GM21515 (cell line): Measurements from ENCODE around the gene SETD5.
A peak's percentile ranks its signal among the peaks of the same experiment; 100 is the strongest.

ENCODE experiments used
- ATAC-seq: cut with Tn5 transposase; IDR thresholded peaks from one replicate; pipeline ENCODE4 v1.9.1; 2021; ENCODE audit not compliant: unreplicated experiment

Gene SETD5, protein sequence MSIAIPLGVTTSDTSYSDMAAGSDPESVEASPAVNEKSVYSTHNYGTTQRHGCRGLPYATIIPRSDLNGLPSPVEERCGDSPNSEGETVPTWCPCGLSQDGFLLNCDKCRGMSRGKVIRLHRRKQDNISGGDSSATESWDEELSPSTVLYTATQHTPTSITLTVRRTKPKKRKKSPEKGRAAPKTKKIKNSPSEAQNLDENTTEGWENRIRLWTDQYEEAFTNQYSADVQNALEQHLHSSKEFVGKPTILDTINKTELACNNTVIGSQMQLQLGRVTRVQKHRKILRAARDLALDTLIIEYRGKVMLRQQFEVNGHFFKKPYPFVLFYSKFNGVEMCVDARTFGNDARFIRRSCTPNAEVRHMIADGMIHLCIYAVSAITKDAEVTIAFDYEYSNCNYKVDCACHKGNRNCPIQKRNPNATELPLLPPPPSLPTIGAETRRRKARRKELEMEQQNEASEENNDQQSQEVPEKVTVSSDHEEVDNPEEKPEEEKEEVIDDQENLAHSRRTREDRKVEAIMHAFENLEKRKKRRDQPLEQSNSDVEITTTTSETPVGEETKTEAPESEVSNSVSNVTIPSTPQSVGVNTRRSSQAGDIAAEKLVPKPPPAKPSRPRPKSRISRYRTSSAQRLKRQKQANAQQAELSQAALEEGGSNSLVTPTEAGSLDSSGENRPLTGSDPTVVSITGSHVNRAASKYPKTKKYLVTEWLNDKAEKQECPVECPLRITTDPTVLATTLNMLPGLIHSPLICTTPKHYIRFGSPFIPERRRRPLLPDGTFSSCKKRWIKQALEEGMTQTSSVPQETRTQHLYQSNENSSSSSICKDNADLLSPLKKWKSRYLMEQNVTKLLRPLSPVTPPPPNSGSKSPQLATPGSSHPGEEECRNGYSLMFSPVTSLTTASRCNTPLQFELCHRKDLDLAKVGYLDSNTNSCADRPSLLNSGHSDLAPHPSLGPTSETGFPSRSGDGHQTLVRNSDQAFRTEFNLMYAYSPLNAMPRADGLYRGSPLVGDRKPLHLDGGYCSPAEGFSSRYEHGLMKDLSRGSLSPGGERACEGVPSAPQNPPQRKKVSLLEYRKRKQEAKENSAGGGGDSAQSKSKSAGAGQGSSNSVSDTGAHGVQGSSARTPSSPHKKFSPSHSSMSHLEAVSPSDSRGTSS (N-terminal part only)

DNA sequence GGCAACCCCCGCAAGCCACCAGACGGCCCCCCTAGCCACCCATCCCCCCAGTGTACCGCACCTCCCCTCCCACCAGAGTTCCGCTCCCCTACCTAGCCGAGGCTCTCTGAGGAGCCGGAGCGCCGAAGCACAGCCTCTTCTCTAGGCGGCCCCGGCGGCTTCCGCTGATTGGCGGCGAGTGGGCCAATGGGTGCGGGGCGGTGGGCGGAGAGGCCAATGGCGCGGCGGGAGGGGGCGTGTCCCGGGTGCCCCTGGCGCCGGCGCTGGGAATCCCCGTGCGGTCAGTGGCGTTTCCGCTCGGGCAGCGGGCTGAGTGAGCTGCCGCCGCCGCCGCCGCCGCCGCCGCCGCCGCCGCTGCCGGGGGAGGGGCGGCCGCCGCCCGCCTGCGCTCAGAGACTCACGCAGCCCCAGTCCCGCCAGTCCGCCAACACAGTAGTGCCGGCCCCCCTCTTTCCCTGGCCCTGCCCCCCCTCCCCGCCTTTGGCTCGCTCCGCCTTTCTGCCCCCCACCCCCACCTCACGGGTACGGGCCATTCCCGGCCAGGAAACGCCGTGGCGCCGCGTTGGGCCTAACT, at the start of gene SETD5:
SETD5 (plus strand) TSS at position 284 of the 574 bp plus-strand sequence. CDS start 31,324 bp downstream, outside the sequence.
- peak; percentile 50 for ATAC-seq

DNA sequence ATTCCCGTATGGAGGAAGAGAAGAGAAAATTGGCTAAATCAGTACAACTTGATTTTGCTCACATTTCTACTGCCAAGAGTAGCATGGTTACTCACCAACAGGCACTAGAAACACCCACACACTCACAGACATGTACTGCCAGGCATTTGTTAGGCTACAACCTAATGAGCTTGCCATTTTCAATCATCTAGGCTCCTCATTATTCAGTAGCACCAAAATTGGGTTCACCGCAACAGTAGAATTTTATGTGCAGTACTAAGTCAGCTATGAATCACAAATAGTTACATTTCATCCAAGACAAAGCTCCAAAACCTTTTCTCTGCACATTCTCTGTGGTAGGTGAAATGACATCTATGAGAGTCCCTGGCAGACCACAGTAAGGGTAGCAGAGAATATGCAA, 49.5 kb upstream of the SETD5 start:
- no peak for ATAC-seq

DNA sequence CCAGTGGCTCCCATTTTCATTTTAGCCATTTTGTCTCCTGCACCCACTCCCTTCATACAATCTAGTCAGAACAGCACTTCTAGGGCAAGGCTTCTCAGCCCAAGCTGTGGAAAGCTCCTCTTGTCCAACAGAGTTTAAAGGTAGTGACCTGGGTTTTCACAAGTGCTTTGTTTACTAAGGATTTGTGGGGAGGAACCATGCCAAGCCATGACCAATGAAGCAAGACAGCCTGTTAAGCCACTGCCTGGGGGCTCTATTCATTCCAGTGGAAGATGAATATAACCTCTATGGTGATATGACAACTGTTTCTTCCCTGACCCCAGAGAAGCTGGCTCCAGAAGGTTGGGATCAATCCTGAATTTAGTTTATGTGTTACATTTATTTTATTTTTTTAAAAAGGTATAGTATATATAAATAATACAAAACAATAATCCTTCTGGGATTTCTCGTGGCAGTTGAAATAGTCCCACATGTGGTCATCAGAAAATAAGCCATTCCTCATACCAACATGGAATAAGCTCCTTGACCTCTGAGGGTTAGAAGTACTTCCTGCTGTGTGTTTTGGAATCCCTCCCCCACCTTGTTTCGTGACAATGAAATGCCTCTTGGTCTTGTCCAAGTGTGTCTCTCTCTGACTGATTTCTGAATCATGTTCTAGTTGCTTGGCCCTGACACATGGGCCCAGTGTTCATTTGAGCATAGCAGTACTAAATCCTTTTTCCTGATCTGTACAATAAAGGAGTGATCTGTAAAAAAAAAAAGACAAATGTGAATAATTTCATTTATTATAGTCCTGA, 47.9 kb upstream of the SETD5 start:
- ATAC-seq = no peak

DNA sequence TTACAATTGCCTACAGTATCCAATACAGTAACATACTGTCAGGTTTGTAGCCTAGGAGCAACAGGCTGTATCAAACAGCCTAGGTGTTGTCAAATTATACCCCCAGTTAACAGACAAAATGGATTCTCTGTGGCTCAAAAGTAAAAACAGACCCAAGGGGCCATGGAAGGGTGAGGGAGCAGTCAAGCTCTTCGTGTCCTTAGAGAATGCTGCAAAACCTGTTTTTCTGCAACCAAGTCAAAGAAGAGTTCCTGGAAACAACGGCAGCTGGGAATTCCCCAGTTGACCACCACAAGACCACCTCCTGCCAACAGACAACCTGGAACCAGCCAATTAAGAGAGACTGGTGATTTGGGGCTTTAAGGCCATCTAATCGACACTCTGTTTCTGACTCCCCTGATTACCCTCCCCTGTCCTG, 45.7 kb upstream of the SETD5 start:
- ATAC-seq = no peak

DNA sequence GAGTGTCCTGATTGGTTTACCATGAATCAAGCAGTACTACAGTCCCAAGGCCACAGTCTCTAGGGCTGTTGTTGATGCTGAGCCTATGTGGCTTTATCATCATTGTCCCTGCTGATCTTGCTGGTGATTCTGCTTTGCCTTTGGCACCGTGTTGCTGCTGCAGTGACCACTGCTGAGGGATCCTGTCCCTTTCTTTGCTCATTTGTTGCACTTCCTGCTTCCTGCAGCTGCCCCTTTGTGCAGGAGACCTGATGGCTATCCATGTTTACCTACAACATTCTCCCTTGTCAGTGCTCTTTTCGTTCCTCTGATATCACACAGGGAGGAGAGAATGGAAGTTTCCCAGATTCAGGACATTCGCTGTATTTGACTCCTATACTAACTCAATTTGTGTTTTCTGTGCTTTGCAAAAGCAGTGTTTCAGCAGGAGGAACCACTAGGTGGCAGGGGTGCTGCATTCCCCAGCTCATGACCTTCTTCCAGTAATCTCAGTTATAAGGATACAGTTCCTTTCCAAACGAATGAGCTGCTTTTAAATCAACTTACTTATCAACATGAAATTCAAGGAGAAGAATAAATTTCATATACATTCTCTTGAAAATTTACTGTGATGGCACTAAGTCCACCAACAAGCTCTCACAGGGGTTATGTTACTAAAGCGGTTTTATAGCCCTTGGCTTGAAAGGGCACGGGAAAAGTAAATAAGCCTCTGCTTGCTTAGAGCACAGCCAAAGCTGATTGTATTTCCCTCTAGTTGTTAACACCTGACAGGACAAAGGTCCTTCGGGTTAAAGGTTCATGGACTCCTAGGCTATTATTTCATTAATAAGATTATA, 44.3 kb upstream of the SETD5 start:
- ATAC-seq = peak; percentile 53

DNA sequence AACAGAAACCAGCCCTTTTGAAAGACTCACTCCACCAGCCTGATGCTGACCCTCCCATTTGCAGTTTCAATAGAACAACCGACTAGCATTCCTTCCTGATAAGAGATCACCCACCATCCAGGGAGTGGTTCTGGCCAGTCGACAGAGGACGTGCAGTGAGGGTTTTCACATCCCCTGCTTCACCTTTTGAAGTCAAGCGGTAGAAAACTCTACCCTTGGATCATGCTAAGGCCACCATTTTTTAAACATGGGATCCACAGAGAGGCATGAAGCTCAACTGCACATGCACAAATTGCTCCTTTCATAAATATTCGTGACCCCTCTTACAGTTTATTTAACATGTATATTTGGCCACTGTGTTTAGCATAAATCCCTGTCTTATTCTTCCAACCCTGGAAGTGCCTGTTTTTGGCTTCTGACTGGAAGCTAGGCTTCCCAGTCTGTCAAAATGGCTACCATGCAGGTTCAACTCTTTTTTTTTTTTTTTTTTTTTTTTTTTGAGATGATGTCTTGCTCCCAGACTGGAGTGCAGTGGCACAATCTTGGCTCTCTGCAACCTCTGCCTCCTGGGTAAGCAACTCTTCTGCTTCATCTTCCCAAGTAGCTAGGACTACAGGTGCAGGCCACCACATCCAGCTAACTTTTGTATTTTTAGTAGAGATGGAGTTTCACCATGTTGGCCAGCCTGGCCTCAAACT, 35.6 kb upstream of the SETD5 start:
- ATAC-seq = no peak

DNA sequence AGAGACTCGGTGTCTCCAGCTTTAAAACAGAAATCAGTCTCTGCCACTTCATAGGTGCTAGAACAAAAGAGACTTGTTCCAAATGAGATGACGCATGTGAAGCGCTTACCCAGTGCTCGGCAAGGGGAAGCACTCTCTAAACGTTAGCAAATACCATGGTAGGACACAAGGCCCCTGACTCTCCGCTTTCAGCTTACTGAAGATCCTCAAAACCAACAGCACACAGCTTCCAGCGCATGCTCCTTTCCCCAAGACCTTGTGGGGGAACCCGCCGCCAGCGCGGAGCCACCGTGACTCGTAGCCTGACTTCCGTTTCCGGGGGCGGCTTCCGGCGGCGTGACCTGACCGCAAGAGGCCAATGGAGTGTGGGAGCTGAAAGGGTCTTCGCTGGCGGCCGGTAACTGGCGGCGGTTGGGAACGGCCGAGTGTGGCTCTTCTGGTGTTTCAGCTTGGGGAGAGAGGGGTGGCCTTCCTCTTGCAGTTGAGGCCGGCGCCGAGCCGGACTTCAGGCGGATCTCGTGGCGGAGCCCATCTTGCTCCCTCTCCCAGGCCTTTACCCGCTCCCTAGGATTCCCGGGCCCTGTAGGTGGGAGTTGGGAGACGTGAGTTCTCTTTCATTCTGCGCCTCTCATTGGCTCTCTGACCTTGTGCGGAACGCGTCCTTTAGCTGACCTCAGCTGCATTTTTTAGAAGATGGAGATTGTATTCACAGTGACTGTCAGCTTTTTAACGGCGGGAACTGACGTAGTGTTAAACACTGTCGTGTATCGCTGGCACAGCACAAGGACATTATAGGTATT, 34.5 kb upstream of the SETD5 start, which contains the start of gene THUMPD3:
THUMPD3 (plus strand) TSS at position 324 of the 800 bp plus-strand sequence. CDS start 2,015 bp downstream, outside the sequence.
- ATAC-seq = peak; percentile 96

DNA sequence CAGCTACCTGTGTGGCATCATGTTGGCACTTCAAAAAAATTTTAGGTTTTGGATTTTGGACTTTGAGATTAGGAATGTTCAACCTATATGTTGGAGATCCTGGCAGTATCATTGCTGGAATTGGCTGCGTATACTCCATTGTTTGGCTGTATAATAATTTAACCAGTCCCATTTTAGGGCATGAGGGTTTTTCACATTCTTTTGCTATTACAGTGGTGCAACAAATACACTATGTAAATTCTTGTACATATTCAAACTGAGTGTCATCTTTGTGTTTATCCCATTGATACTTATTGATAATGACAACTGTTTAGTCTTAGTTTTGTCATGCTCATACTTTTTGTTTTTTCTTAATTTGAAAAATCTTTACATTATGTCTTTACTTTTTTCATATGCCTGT, 27.9 kb upstream of the SETD5 start:
- ATAC-seq = no peak

DNA sequence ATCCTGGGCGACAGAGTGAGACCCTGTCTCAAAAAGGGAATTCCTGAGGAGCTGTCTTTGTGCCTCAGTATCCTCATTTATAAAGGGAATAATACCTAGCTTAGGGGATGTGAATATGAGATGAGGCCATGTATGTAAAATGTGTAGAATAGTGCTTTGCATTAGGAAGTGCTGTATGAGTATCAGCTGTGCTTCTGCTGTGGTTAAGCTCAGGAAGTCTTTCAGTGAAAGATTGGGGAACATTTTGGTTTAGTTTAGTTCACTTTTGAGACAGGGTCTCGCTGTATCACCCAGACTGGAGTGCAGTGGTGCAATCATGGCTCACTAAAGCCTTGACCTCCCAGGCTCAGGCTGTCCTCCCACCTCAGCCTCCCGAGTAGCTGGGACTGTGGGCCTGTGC, 23.9 kb upstream of the SETD5 start:
- ATAC-seq = no peak

DNA sequence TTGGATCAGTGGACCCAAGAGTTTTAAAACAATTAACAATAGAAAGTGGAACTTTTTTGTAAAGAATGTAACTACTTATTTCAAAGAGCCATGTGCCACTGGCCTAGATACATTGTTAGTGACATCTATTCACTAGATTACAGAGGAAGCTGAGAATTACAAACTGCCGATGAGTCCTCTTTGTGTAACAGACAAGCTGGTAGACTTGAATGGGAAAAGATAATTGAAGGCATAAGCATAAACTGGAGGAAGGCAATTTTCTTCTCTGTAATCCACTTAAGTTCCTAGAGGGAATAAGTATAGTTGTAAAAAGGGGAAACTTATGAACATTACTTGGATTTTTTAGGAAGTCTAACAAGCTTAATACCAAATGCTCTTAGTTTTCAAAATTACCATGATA, 19.4 kb upstream of the SETD5 start:
- no peak for ATAC-seq

DNA sequence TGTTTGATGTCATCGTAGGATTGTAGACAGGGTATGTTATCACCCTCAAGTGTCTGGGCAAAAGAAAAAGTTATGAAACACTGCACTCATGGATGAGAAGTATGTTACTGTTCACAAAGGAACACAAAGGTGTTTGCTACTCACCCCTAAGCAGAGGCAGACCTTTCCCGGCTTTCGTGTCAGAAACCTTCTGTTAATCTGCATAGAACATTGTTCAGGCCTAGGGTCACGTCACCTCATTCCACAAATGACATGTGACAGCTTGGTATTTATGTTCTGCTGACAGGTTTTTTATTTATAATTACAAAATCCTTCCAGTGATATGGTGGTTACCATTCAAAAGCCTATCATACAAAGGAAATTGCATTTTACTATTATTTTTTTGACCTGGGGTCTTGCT, 18.1 kb upstream of the SETD5 start:
- ATAC-seq = no peak

DNA sequence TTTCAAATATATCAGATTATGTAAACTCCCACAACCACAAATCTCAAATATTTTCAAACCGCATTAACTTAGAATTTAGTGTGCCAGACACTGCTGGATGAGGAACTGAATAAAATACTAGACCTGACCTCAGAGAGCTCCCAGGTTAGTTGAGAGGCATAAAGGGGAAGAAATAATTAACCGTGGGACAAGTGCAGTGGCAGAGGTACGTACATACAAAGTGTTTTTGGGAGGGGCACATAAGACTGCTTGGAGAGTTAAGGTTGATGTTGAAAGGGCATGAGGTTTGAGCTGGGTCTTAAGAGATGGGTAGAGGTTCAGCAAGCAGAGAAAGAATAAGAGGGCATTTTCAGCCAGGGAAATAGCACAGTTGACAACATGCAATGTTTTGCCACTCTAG, 17.4 kb upstream of the SETD5 start:
- no peak for ATAC-seq

DNA sequence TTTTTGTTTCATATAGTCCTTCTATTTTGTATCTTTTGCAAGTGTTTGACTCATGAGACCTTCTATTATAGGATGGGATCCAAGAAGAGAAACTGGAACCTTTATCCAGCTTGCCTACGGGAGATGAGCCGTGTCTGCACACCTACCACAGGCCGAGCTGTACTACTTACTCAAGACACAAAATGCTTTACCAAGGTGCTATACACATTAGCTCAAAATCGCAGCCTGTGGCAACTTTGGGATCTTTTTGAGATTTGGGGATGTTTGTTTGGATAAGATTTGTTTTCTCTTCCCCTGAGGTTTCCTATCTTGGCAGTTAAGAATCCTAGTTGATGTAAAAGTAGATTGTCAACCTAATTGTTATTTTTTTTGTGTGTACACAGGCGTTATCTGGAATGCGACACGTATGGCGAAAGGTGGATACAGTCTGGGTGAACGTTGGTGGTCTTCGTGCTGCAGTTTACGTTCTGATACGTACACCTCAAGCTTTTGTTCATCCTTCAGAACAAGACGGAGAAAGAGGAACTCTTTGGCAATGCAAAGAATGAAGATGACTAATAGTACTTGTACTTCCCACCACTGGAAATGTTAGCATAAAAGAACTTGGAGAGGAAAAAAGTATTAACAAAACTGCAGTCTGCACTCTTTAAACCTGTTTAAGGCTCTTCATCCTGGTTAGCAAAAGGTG, 13.1 kb upstream of the SETD5 start:
- ATAC-seq = no peak

DNA sequence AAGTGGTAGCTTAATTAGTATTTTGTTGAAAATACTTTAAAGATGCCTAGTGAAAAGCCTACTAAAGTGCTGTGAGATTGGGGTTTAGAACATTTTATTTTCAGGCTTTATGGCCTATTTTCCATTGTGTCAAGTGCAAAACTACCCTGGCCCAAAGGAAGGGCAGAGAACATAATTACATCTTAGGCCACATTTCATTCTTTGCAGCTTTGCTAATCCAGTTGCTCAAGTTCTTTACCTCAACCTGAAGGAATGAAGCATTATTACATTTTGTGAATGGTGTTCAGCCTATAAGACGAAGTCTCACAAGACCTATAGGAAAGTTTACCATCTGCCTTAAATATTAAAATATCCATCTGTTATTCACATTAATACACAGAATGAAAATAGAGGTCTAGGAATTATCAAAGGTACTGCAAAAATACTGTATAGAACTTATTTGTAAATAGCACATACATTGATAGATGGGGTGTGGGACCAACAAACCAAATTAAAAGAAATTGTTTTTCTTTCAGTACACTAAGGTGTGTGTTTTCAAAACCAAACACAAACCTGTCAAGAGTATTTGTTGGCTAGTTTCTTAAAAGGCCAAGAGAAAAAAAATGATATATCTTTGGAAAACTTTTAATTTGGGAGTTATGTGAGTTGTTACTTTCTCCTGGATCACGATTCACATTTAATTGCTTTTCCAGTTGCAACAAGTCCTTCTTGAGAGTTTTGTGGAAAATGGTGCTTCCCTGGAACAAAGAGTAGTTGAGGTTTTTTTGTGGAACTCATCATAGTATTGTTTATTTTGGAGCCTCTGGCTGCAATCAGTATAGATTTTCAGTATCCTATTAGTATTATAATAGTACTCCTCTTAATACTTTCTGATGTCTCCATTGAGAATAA, 12.0 kb upstream of the SETD5 start:
- no peak for ATAC-seq

DNA sequence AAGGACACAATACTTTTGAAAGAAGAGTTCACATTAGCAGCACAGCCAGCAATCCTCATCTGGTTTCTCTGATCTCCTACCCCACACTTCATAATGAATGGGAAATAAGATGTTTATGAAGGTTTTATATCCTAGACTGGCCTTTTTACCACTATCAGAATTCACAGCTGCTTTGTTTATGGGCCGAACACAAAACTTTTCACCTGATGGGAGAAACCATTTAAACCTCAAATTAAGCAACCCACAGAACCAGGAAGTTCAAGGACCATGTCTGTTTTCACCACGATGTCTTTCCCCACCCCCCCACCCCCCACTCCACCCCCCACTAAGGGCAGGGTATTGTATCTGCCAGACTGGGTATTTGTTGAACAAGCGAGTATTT, 11.3 kb upstream of the SETD5 start:
- ATAC-seq = no peak
